Measurements from ENCODE around the gene OR2D3.

DNA sequence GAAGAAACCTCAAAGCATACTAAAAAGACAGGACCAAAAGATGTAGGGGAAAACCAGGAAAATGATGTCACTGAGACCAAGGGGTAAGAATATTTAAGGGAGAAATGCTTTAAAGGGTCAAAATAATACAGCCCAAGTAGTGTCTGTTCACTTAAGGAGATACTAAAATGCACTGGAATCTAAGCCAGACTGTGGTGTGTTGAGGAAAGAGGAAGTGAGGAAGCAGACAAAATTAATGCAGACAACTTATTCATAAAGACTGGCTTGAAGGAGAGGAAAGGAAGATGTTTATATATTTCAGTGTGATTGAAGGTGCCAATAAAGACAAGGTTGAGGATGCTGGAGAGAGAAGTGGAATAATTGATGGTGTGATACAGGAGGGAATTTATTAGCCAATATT, 21.2 kb downstream of the OR2D3 start:
- TF ChIP-seq, protein P1, sequence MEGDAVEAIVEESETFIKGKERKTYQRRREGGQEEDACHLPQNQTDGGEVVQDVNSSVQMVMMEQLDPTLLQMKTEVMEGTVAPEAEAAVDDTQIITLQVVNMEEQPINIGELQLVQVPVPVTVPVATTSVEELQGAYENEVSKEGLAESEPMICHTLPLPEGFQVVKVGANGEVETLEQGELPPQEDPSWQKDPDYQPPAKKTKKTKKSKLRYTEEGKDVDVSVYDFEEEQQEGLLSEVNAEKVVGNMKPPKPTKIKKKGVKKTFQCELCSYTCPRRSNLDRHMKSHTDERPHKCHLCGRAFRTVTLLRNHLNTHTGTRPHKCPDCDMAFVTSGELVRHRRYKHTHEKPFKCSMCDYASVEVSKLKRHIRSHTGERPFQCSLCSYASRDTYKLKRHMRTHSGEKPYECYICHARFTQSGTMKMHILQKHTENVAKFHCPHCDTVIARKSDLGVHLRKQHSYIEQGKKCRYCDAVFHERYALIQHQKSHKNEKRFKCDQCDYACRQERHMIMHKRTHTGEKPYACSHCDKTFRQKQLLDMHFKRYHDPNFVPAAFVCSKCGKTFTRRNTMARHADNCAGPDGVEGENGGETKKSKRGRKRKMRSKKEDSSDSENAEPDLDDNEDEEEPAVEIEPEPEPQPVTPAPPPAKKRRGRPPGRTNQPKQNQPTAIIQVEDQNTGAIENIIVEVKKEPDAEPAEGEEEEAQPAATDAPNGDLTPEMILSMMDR (IDR thresholded peaks at IDR 0.05; ENCODE audit: low read depth, low read length) = no peak
- TF ChIP-seq EZH2phosphoT487 (IDR thresholded peaks at IDR 0.05; ENCODE audit: low read depth) = no peak

All from OCI-LY3 (cell line).